ENCODE data around the gene SH3D19.
"Not testable (repeated sequence)": the region's sequence is repeated elsewhere in the genome, so short reads cannot be mapped to it uniquely, and the experiment has no call there.

Gene SH3D19

DNA sequence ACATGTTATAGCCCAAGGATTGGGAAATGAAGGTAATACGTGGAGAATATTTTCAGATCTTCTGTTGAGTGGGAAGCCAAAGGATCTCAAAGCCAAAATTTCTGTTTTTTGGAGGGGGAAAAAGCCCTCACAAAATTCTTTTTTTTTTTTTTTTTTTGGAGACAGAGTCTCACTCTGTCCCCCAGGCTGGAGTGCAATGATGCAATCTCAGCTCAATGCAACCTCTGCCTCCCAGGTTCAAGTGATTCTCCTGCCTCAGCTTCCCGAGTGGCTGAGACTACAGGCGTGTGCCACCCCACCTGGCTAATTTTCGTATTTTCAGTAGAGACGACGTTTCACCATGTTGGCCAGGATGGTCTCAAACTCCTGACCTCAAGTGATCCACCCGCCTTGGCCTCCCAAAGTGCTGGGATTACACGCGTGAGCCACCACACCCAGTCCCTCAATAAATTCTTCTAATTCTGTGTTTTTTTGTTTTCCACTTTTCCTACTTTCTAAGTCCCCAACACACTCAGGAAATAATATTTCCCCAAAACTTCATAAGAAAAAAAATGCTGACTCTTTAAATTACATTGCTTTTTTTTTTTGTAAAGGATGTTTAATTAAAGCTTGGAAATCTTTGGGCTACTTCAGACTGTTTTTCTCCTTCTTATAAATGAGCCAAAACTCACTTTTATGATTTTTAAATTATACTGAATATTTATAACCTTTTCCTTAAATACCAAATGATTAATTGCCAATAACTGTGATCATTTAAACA is 174.4 kb downstream of the SH3D19 start:
- no peak for DNase-seq (ENCODE audit: low read depth)

DNA sequence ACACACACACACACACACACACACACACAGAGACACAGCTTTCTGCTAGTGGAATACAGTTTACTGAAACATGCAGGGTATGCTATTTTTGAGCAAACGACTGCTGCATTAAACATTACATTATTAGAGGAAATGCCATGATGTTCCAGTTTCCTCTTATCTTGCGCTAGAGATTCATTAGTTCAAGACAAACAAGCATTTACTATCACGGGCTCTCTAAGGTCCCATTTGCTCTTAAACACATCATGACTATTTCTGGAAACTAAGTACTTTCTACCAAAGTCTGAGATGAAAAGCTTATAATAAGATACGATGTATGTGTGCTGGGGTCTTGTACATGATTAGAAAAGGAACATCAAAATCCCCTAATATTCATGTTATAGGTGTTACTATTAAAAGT is 177.1 kb downstream of the SH3D19 start:
- DNase-seq (ENCODE audit: low read depth) = no peak

DNA sequence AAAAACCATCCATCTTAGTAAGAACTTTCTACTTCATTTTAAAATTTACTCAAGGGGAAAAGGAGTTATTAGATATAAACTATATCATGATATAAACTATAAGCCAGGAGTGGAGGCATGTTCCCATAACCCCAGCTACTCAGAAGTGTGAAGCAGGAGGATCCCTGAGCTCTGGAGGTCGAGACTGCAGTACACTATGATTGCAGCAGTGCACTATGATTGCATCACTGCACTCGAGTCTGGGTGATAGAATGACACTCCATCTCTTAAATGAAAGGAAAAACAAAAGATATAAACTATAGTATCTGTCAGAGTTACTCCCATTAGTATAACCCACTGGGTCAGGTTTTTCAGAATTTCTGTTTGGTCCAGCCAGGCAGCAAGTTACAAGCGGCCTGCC is 178.4 kb downstream of the SH3D19 start:
- DNase-seq (ENCODE audit: low read depth) = no peak

DNA sequence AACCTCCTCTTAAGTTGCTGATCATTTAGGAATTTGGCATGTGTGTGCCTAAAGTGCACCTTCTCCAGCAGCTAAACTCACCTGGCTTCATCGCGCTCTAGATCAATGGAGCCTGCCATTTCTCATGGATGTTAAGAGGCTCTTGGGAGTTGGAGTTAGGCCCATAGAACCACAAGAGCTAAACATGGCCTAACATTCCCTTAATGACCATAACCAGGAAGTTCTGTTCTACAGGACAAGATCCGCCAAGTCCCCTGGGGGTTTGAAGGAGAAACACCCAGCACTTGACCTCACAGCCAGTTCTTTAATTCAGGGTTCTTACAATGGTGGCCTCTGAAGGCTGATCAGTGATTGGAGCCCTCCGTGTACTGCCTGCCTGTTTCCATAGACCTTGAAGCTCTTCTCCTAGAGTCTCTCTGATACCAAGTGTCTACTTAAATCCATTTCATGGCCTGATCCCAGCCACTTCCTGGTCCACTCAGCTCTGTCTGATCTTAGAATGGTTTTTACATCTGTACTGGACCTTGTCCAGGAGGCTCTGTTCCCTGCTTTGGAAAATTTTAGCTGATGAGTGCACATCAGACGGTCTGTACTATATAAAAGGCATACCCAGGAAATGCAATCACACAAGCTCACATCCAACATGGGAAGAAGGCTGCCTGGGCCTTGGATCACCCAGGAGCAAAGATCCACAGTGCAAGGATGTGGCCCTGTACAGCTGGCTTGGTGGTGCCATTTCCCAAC is 180.9 kb downstream of the SH3D19 start:
- DNase-seq (ENCODE audit: low read depth) = no peak

DNA sequence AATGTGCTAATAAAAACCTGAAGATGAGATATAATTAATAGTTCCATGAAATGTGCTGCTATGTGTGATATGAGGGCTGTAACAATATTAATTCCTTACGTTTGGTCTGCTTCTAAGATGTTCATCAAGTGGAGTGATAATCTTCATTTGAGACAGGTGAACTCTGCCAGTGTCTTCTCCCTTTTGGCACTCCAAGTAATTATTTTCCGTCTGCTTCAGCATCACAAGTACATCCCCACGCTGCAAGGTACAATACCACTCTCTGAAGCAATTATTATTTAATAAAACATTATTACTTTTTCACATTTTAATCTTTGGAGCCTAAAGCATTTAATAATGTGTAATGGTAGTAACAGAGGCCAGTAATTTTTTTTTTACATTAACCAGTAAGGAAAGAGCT is 181.6 kb downstream of the SH3D19 start:
- DNase-seq (ENCODE audit: low read depth) = no peak

DNA sequence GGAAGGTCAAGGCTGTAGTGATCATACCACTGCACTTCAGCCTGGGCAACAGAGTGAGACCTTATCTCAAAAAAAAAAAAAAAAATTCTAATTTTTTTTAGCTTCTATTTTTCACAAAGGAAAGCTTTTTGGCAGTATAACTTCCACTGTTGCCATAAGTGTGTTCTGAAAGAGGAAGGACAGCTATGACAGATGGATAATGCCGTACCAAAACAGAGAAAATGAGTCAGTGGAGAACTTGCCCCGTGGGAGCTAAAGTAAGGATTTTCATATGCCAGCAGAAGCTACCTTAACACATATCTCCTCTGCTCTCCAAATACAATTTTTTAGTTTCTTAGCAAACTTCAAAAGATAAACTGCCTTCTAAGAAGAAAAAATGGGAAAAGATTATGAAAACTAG is 182.2 kb downstream of the SH3D19 start:
- DNase-seq (ENCODE audit: low read depth) = no peak

DNA sequence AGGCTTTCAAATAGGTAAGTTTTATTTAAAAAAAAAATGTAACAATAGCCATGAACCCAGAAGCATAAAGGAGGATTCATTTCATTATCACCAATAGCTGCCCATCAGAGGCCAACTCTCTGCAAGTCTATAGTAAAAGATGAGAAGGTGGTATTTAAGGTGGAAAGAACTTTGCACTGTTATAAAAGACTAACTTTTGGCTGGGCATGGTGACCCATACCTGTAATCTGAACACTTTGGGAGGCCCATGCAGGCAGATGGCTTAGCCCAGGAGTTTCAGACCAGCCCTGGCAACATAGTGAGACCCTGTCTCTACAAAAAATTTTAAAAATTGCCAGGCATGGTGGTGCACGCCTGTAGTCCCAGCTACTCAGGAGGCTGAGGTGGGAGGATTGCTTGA is 182.6 kb downstream of the SH3D19 start:
- no peak for DNase-seq (ENCODE audit: low read depth)

DNA sequence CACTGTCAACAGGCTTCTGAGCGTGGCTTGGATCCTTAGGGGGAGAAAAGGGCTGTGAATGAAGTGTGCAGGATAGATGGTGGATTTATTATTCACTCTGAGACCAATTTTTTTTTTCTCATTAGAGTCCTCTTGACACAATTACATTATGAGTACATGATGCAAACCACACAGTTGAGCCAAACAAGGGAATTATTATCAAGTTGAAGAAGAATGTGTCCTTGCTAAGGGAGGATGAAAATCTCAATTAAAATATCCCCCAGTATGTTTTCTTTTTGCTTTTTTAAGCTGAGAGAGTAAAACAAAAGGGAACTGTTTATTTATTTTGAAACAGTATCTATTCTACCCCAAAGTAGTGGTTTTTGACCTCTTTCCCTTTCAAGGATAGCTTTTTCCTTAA is 185.6 kb downstream of the SH3D19 start:
- no peak for DNase-seq (ENCODE audit: low read depth)

DNA sequence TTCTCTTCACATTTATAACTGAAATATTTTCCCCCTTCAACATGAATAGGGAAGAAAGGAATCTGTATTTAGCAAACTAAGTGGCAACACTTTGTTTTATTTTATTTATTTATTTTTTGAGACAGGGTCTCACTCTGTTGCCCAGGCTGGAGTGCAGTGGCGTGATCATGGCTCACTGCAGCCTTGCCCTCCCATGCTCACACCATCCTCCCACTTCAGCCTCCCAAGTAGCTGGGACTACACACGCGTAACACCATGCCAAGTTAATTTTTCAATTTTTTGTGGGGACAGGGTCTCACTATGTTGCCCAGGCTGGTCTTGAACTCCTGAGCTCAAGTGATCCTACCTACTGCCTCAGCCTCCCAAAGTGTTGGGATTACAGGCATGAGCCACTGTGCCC is 189.4 kb downstream of the SH3D19 start:
- not testable (repeated sequence) for DNase-seq (ENCODE audit: low read depth)

DNA sequence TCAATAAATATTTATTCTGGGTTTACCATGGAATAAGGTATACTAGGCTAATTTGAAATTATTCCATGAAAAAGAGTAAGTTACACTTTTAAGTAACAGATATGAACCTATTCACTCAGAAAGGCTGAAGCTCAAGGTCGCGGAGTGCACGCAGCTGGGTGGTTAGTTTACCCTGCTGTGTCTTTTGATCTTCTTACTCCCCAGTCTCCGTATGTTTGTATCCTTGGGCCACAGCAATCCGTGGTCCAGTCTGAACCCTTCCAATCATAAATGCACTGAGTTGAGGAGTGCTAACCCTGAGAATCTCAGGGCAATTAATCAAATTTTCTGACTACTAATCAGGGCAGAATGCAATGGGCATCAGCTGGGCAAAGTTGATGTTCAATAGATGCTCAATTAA is 192.1 kb downstream of the SH3D19 start:
- DNase-seq (ENCODE audit: low read depth) = no peak

DNA sequence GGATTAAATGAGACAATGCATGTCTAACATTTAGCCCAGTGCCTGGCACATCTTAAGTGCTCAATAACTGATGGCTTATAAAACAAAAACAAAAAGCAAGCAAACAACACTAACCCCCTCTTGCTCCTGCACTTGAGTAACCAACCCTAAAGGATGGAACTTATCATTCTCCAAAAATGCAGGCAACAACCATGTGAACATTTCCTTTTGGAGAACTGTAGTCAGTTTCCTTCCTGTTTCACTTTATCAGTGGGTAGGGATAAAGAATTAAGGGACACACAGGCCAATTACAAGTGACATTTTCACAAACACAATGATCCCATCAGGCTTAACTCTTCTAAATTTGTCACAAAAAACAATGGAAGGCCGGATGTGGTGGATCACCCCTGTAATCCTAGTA is 195.6 kb downstream of the SH3D19 start:
- DNase-seq (ENCODE audit: low read depth) = no peak

DNA sequence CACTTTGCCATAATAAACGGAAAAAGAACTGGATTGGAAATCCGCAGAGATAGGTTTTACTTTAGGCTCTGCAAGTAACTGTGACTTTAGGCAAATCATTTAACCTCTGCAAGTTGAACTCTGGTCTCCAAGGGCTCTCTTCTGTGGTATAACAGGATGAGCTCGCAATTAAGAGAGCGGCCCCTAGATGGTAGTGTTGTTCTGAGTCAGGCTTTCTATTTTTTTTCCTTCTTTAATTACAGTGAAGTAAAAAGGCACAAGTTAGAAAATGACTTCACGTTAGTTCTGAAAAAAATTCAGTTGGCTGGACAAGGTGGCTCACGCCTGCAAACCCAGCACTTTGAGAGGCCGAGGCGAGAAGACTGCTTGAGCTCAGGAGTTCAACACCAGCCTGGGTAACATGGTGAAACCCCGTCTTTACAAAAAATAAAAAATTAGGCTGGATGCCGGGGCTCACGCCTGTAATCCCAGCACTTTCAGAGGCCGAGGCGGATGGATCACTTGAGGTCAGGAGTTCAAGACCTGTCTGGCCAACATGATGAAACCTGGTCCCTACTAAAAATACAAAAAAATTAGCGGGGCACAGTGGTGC is 207.9 kb downstream of the SH3D19 start:
- DNase-seq (ENCODE audit: low read depth) = peak; percentile 22

DNA sequence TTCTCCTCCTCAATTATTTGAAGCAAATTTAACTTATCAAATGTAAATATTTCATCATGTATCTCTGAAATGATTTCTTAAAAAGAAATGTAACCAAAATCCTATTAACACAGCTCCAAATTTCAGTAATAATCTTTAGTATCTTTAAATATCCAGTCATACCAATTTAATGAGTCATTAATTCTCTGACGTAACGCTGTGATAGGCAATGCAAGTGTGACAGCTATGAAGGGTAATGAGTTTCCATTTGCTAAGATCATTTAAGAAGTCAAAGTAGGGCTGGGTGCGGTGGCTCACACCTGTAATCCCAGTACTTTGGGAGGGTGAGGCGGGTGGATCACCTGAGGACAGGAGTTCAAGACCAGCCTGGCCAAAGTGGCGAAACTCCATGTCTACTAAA is 210.4 kb downstream of the SH3D19 start:
- no peak for DNase-seq (ENCODE audit: low read depth)

DNA sequence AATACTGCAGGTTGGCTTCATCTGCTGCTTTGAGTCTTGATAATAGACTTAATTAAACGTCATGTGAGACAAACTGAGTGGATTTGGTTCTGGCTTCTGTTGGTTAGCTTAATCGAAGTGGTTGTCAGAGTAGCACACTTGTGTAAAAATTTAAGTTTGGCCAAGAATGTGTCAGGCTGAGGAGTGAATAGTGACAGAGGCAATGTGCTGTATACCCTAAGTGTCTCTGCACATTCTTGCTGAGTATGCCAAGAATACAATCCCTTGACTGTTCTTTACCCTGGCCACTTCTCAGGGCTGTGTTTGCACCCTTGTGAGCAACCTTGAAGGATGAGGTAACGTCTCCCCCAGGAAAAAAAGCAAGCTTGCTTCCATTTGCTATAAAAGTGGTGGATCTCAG is 211.1 kb downstream of the SH3D19 start:
- no peak for DNase-seq (ENCODE audit: low read depth)

DNA sequence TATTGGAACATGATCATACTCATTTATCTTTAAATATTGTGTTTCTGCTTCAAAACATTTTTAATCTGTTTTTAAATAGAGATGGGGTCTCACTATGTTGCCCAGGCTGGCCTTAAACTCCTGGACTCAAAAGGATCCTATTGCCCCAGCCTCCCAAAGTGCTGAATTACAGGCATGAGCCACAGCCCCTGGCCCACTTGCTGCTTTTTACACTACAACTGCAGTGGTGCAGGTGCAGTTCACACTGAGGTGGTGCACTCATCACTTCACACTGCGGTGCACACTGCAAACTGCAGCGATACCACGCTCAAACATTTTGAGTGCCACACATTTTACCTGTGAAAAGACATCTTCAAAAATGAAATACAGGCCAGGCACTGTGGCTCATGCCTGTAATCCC is 215.2 kb downstream of the SH3D19 start:
- no peak for DNase-seq (ENCODE audit: low read depth)

DNA sequence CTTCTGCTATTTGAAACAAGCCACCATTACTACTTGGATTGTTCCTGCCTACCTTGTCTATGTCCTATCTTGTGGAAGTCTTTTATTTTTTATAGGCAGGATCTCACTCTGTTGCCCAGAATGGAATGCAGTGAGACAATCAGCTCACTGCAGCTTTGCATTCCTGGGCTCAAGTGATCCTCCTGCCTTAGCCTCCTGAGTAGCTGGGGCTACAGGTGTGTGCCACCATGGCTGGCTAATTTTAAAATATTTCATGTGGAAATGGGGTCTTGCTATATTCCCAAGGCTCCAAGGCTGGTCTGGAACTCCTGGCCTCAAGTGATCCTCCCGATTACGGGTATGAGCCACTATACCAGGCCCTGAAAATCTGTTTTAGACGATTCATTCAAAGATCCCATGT is 218.3 kb downstream of the SH3D19 start:
- no peak for DNase-seq (ENCODE audit: low read depth)

DNA sequence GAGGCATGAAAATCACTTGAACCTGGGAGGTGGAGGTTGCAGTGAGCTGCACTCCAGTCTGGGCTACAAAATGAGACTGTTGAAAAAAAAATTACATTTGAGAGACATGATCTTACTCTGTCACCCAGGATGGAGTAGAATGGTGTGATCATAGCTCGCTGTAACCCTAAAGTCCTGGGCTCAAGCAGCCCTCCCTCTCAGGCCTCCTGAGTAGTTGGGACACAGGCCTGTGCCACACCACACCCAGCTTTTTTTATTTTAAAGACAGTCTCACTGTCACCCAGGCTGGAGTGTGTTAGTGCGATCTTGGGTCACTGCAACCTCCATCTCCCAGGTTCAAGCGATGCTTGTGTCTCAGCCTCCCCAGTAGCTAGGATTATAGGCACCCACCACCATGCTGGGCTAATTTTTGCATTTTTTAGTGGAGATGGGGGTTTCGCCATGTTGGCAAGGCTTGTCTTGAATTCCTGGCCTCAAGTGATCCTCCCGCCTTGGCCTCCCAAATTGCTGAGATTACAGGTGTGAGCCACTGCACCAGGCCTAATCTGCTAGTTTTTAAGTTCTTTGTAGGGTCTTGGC is 219.9 kb downstream of the SH3D19 start:
- DNase-seq (ENCODE audit: low read depth) = no peak

DNA sequence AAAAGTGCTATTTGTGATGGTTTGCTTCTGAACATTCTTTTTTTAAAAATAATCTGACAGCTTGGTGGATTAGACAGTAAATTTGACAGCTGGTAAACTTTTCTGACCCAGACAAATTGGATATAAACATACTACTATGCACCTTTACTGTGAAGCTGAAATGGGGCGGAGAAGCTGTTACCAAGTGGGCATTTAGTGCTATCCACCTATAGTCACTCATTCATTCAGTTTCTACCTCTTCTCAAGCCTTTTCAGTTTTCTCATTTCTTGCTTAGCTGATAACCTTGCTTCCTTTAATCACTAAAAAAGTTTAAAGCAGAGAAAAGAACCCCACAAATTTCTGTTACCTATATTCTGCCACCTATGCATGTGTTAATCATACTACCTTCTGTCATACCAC is 220.8 kb downstream of the SH3D19 start:
- no peak for DNase-seq (ENCODE audit: low read depth)

DNA sequence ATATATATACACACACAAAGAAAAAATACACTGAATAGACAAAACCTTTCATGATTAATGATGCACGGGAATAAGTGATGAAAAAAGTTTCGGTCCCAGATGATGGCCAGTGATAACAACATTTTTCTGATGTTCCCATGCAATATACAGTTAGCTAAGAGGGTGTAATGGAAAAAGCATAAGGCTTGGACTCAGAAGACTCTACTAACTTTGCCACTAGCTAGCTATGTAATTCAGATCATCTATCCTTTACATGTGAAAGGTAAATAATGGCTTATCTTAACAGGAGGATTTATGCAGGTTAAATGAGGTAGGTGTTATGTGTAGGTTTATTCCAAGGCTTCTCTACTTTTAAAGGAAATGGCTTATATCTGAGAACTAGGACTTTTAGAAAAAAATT is 221.6 kb downstream of the SH3D19 start:
- DNase-seq (ENCODE audit: low read depth) = no peak

DNA sequence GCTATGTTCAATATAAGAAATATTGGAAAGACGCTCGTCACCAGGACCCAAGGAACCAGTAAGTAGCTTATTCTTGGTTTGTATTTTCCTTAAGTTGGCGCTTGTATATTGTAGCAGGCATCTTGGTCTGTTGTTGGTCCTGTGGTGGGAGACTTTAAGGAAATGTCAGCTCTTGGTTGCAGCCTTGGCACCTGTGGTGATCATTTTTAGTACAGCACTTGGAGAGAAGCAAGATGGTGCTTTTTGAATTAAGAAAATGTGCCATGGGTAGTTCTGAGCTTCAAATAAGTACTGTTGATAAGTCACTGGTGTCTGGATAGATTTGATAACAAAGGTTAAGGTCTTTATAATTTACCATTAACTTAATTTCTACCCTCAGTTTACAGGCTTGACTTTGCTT is 224.9 kb downstream of the SH3D19 start:
- DNase-seq (ENCODE audit: low read depth) = no peak

DNA sequence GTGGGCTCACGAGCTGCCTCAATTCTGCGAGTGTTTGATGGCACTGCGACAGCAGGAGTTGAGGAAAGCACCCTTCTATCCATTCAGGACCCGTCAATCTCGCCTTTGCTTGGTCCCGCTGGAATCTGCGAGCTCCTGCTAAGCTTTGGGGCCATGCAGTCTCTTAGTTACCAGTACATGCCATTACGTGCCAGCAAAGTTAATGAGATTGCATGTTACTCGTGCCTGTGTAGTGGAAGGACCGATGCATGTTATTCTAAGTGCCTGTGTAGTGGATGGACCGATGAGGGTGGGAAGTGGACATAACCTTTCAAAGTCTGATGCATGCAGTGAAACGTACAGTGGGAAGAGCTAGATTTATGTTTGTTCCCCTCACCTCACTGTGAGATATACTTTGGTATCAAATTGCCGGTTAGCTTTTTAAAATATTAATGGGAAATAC is 225.4 kb downstream of the SH3D19 start:
- no peak for DNase-seq (ENCODE audit: low read depth)

DNA sequence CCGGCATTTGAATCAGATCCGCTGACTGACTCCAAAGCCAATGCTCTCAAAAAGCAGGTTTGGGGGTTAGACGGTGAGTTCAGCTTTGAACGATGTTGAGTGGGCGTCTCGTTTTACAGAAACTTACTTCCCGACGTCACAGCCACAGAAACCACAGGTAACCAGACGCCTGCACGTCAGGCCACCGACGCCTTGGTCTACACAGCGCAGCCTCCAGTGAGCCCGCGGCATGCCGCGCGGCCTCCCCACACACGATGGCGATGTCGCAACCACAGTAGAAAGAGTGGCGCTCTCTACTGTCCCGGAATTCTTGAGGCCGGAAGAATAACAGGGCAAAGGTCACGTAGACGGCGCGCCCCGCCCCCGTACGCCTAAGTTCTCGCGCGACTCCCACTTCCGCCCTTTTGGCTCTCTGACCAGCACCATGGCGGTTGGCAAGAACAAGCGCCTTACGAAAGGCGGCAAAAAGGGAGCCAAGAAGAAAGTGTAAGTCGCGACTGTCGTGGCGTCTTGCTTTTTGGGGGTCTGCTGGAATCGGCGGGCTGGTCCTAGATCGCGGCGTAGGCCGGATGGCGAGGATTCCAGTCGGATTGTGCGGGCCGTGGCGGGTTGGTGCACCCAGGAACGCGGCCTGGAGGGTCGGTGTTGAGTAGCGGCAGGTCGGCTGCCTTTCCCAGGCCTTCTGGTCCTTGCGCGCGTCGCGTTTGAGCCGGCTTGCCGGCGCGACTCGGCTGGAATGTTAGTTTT is 226.0 kb downstream of the SH3D19 start, which contains the start of gene RPS3A:
TSS of gene RPS3A (plus strand) at position 400 of the 747 bp plus-strand sequence. CDS start at position 425, 25 bp downstream.
- peak; percentile 98 for DNase-seq (ENCODE audit: low read depth)

All from activated T-cell treated with anti-CD3 and anti-CD28 coated beads for 48 hours (primary cell).